GM23338 (cell line): ENCODE results near the gene PRPF19. TPM values are rescaled to one million over a fixed set of nuclear protein-coding genes. Genes with fewer than 3 reads are reported as not detected.

Experiments
- ATAC-seq: fragments of 200-7000 bp; cut with Tn5 transposase; 3 replicates; pipeline ENCODE4 v1.9.1; 2020
- DNase-seq: peaks from one replicate; pipeline ENCODE4 v3.0.0-alpha.2; 2015; ENCODE audit warnings: low spot score
- H2AFZ ChIP-seq: fragments of 200-600 bp; sonication (generic); 2 replicates; pipeline ENCODE4 v1.8.0; 2016; ENCODE audit warnings: antibody characterized with exemption, mild to moderate bottlenecking, moderate library complexity
- H3F3A ChIP-seq: fragments of 200-600 bp; sonication (generic); replicated peaks from 2 replicates; pipeline ENCODE4 v1.8.0; 2017; ENCODE audit warnings: antibody characterized with exemption, mixed run types, low read depth
- H3K27ac ChIP-seq: fragments of 200-600 bp; sonication (generic); 2 replicates; pipeline ENCODE4 v1.6.1; 2016; ENCODE audit warnings: low read depth
- H3K27me3 ChIP-seq: fragments of 200-600 bp; sonication (generic); 2 replicates; pipeline ENCODE4 v1.8.0; 2016; ENCODE audit warnings: mild to moderate bottlenecking, mixed run types, moderate library complexity; ENCODE audit not compliant: insufficient read depth
- H3K36me3 ChIP-seq: fragments of 200-600 bp; sonication (generic); 2 replicates; pipeline ENCODE4 v1.8.0; 2016; ENCODE audit warnings: mild to moderate bottlenecking; ENCODE audit not compliant: insufficient read depth
- H3K4me1 ChIP-seq: fragments of 200-600 bp; sonication (generic); 2 replicates; pipeline ENCODE4 v1.8.0; 2016; ENCODE audit warnings: mild to moderate bottlenecking, moderate library complexity; ENCODE audit not compliant: insufficient read depth
- H3K4me2 ChIP-seq: fragments of 200-600 bp; sonication (generic); 2 replicates; pipeline ENCODE4 v1.7.1; 2017; ENCODE audit warnings: mixed run types
- H3K4me3 ChIP-seq: fragments of 200-600 bp; sonication (generic); 2 replicates; pipeline ENCODE4 v1.6.1; 2016; ENCODE audit warnings: mixed run types
- H3K79me2 ChIP-seq: fragments of 200-600 bp; sonication (generic); replicated peaks from 2 replicates; pipeline ENCODE4 v1.8.0; 2017; ENCODE audit warnings: mild to moderate bottlenecking; ENCODE audit not compliant: insufficient read depth
- H3K9me2 ChIP-seq: fragments of 200-600 bp; sonication (generic); 2 replicates; pipeline ENCODE4 v1.8.0; 2017; ENCODE audit not compliant: insufficient read depth
- H4K20me1 ChIP-seq: fragments of 200-600 bp; sonication (generic); replicated peaks from 2 replicates; pipeline ENCODE4 v1.8.0; 2017; ENCODE audit warnings: mild to moderate bottlenecking; ENCODE audit not compliant: insufficient read depth
- H3K27ac Mint-ChIP-seq: 2 replicates; pipeline ENCODE4 v1.8.0; 2020; ENCODE audit warnings: inconsistent platforms, mild to moderate bottlenecking, moderate library complexity, mixed read lengths
- H3K27me3 Mint-ChIP-seq: 3 replicates; pipeline ENCODE4 v1.8.0; 2022; ENCODE audit warnings: low read depth, mild to moderate bottlenecking, moderate library complexity, mixed read lengths, inconsistent platforms; ENCODE audit not compliant: insufficient read depth, poor library complexity
- H3K36me3 Mint-ChIP-seq: 3 replicates; pipeline ENCODE4 v1.8.0; 2021; ENCODE audit warnings: low read depth, mild to moderate bottlenecking, inconsistent platforms, moderate library complexity, mixed read lengths
- H3K4me1 Mint-ChIP-seq: 3 replicates; pipeline ENCODE4 v1.8.0; 2020; ENCODE audit warnings: mild to moderate bottlenecking, inconsistent platforms, mixed read lengths
- H3K4me3 Mint-ChIP-seq: 3 replicates; pipeline ENCODE4 v1.8.0; 2021; ENCODE audit warnings: moderate library complexity, mild to moderate bottlenecking, inconsistent platforms, mixed read lengths
- H3K9me3 Mint-ChIP-seq: 3 replicates; pipeline ENCODE4 v1.8.0; 2020; ENCODE audit warnings: moderate library complexity, mild to moderate bottlenecking, inconsistent platforms, mixed read lengths
- CREB1 ChIP-seq: fragments of 250-450 bp; sonication (Bioruptor Pico); IDR thresholded peaks from 2 replicates; pipeline ENCODE4 v1.5.0; 2020; ENCODE audit warnings: low read depth, mild to moderate bottlenecking, moderate library complexity
- CTCF ChIP-seq, 2 experiments: fragments of 200-600 bp in 1 of 2; sonication (generic) in 1 of 2; conservative IDR thresholded peaks; 2 replicates each; pipeline versions ENCODE4 v1.5.1 to v1.6.1; 2016 to 2017; ENCODE audit warnings: antibody characterized with exemption in 2 of 2, low read depth in 2 of 2, mild to moderate bottlenecking in 2 of 2, moderate library complexity in 1 of 2
- EZH2 ChIP-seq: fragments of 200-600 bp; sonication (generic); IDR thresholded peaks from one replicate; pipeline ENCODE4 v1.8.0; 2017; ENCODE audit warnings: antibody characterized with exemption, mild to moderate bottlenecking, low read depth; ENCODE audit not compliant: unreplicated experiment
- EZH2phosphoT487 ChIP-seq: fragments of 200-600 bp; sonication (generic); IDR thresholded peaks from one replicate; pipeline ENCODE4 v1.8.1; 2018; ENCODE audit warnings: antibody characterized with exemption; ENCODE audit not compliant: unreplicated experiment
- JUNB ChIP-seq: IDR thresholded peaks from one replicate; pipeline ENCODE4 v1.6.1; 2016; ENCODE audit warnings: antibody characterized with exemption; ENCODE audit not compliant: unreplicated experiment
- NANOG ChIP-seq: IDR thresholded peaks from 2 replicates; pipeline ENCODE4 v1.6.1; 2016; ENCODE audit warnings: antibody characterized with exemption, borderline replicate concordance
- POLR2AphosphoS5 ChIP-seq: IDR thresholded peaks from 2 replicates; pipeline ENCODE4 v1.6.1; 2016; ENCODE audit warnings: antibody characterized with exemption, low read depth
- STAT1 ChIP-seq: IDR thresholded peaks from one replicate; pipeline ENCODE4 v1.6.1; 2016; ENCODE audit warnings: antibody characterized with exemption; ENCODE audit not compliant: unreplicated experiment
- ZNF114 ChIP-seq: fragments of 250-450 bp; sonication (Bioruptor Pico); IDR thresholded peaks from 2 replicates; pipeline ENCODE4 v1.5.0; 2020; ENCODE audit warnings: mild to moderate bottlenecking, moderate library complexity
- ZNF331 ChIP-seq: fragments of 250-450 bp; sonication (Bioruptor Pico); IDR thresholded peaks from 2 replicates; pipeline ENCODE4 v1.5.0; 2020; ENCODE audit warnings: low read depth, mild to moderate bottlenecking, moderate library complexity
- ZNF462 ChIP-seq: fragments of 250-450 bp; sonication (Bioruptor Pico); IDR thresholded peaks from 2 replicates; pipeline ENCODE4 v1.5.0; 2020; ENCODE audit warnings: mild to moderate bottlenecking, moderate library complexity
- polyA plus RNA-seq: library from polyadenylated mRNA; unstranded; fragments of >200 nt; fragmentation: Nextera tagmentation; extraction: Ambion mirVana; gene quantifications from 2 replicates; pipeline ENCODE4 v1.2.1, GENCODE V29; 2016
- total RNA-seq: library from RNA; depleted of rRNA; stranded (reverse); fragments of >200 nt; shearing (Covaris generic); gene quantifications from 2 replicates; pipeline ENCODE4 v1.2.3, GENCODE V29; 2014
- TF ChIP-seq, protein P1 (sequence below): IDR thresholded peaks from one replicate; pipeline ENCODE4 v1.6.1; 2018; ENCODE audit warnings: antibody characterized with exemption; ENCODE audit not compliant: unreplicated experiment
- TF ChIP-seq, protein P2 (sequence below): IDR thresholded peaks from 2 replicates; pipeline ENCODE4 v1.6.1; 2016; ENCODE audit warnings: antibody characterized with exemption

The PRPF19 gene
- total and polyA plus RNA-seq, 2 experiments from 2014 or later, result 153 to 161 TPM

DNA sequence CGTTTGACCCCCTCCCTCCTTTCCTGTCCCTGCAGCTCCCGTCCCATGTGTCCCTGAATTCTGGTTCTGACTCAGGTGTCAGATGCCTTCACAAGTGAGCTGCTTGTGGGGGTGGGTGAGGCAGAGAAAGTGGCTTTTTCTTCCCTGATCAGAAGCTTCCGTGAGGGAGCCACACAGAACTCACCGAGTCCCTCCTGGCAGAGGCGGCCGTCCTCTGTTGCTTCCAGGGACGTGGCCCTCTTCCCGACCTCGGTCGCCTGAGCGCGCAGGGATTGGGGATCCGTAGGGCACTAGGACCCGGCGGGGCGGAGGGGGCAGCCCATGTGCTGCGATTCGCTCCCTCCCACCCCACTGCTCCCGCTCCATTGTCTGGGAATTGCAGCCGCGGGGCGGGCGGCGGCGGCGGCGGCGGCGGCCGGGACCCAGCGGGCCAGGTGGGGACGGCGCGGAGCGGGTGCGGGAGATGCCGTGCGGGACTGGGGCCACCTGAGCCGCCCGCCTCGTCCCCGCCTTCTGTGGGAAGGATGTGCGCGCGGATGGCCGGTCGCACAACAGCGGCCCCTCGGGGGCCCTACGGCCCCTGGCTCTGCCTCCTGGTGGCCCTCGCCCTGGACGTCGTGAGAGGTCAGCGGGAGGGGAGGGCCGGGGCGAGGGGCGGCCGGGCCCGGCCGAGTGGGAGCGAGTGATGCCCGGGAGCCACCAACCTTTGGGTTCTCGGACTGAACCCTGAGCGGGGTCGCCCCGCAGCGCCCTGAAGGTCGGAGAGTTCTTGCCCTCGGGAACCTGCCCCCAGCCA, 17.9 kb upstream of the PRPF19 start, which contains the start of gene TMEM132A:
Gene TMEM132A (plus strand): TSS at position 351 of the 796 bp plus-strand sequence. CDS start 174 bp downstream, at position 525.
- peaks cover 10% of the 10 kb centered on the region; the same call in 1 of the 2 replicates for H3K27me3 ChIP-seq
- no peaks in the 10 kb centered on the region for H3F3A ChIP-seq
- TF ChIP-seq ZNF462 (no peak), STAT1 (no peak), ZNF114 (no peak), EZH2phosphoT487 (no peak), NANOG (no peak), POLR2AphosphoS5 (no peak), CREB1 (CRISPR knock-in tag) (no peak), EZH2 (no peak), CTCF (conservative IDR thresholded peaks at IDR 0.05; ENCODE audit: low read depth in 2 of 2) (no peak), JUNB (no peak), ZNF331 (CRISPR knock-in tag) (no peak)
- TF ChIP-seq, protein P1, sequence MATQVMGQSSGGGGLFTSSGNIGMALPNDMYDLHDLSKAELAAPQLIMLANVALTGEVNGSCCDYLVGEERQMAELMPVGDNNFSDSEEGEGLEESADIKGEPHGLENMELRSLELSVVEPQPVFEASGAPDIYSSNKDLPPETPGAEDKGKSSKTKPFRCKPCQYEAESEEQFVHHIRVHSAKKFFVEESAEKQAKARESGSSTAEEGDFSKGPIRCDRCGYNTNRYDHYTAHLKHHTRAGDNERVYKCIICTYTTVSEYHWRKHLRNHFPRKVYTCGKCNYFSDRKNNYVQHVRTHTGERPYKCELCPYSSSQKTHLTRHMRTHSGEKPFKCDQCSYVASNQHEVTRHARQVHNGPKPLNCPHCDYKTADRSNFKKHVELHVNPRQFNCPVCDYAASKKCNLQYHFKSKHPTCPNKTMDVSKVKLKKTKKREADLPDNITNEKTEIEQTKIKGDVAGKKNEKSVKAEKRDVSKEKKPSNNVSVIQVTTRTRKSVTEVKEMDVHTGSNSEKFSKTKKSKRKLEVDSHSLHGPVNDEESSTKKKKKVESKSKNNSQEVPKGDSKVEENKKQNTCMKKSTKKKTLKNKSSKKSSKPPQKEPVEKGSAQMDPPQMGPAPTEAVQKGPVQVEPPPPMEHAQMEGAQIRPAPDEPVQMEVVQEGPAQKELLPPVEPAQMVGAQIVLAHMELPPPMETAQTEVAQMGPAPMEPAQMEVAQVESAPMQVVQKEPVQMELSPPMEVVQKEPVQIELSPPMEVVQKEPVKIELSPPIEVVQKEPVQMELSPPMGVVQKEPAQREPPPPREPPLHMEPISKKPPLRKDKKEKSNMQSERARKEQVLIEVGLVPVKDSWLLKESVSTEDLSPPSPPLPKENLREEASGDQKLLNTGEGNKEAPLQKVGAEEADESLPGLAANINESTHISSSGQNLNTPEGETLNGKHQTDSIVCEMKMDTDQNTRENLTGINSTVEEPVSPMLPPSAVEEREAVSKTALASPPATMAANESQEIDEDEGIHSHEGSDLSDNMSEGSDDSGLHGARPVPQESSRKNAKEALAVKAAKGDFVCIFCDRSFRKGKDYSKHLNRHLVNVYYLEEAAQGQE, result no peak
- TF ChIP-seq, protein P2, sequence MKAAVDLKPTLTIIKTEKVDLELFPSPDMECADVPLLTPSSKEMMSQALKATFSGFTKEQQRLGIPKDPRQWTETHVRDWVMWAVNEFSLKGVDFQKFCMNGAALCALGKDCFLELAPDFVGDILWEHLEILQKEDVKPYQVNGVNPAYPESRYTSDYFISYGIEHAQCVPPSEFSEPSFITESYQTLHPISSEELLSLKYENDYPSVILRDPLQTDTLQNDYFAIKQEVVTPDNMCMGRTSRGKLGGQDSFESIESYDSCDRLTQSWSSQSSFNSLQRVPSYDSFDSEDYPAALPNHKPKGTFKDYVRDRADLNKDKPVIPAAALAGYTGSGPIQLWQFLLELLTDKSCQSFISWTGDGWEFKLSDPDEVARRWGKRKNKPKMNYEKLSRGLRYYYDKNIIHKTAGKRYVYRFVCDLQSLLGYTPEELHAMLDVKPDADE, result no peak
- peak; percentile 85 for ATAC-seq
- H3K4me3 ChIP-seq, result peak within 1 kb of the TSS; percentile 91
- H3K4me1 ChIP-seq, result peaks cover 6% of the 10 kb centered on the region
- peaks cover 25% of the 10 kb centered on the region for H3K4me1 Mint-ChIP-seq
- peak within 1 kb of the TSS; percentile 90 for H3K4me2 ChIP-seq
- peak within 1 kb of the TSS; percentile 95 for H2AFZ ChIP-seq
- peak within 1 kb of the TSS; percentile 91 for H3K4me3 Mint-ChIP-seq
- no peaks in the 10 kb centered on the region for H3K36me3 ChIP-seq
- peaks cover 10% of the 10 kb centered on the region; the same call in 1 of the 2 replicates for H4K20me1 ChIP-seq
- H3K36me3 Mint-ChIP-seq, result peaks cover 55% of the 10 kb centered on the region
- H3K9me2 ChIP-seq, result no peaks in the 10 kb centered on the region
- peak; percentile 93 for DNase-seq
- H3K9me3 Mint-ChIP-seq, result no peaks in the 10 kb centered on the region; the same call in 2 of the 3 replicates
- peaks cover 3% of the 10 kb centered on the region; the same call in 1 of the 2 replicates for H3K79me2 ChIP-seq
- no peak within 1 kb of the TSS for H3K27ac Mint-ChIP-seq
- peaks cover 15% of the 10 kb centered on the region for H3K27me3 Mint-ChIP-seq
- no peak within 1 kb of the TSS for H3K27ac ChIP-seq
